HCT116 (cell line): Measurements from ENCODE around the gene OR52B4. TPM values are rescaled to one million over a fixed set of nuclear protein-coding genes. Genes with fewer than 3 reads are reported as not detected.

Source experiments
- ATAC-seq: fragments of 200-7000 bp; cut with Tn5 transposase; 2 replicates; pipeline ENCODE4 v1.9.1; 2020; ENCODE audit warnings: mild to moderate bottlenecking, moderate library complexity
- Bru-seq: library from RNA; stranded (reverse); fragments of 400-500 nt; gene quantifications from one replicate; lab custom pipeline; 2021; lab: Mats Ljungman, UMichigan
- BruChase-seq, 2 experiments: library from RNA; stranded (reverse); fragments of 400-500 nt; gene quantifications; one replicate each; lab custom pipeline; 2021; lab: Mats Ljungman, UMichigan
- BruUV-seq: library from RNA; stranded (reverse); fragments of 400-500 nt; replicated peaks from 2 replicates; lab custom pipeline; 2021; lab: Mats Ljungman, UMichigan
- CTCF ChIA-PET: fragments of 300-600 bp; sonication (Branson Sonifier 250); formaldehyde crosslinking; loops from one replicate; lab custom pipeline; 2021; ENCODE audit warnings: antibody characterized with exemption; lab: Charles Lee
- POLR2A ChIA-PET: fragments of 300-600, 350-600 bp; sonication (Branson Sonifier 250); formaldehyde crosslinking; loops from one replicate; lab custom pipeline; 2021; ENCODE audit warnings: antibody characterized with exemption; lab: Charles Lee
- RAD21 ChIA-PET, 2 experiments: fragments of 300-600 bp; sonication (Branson Sonifier 250); formaldehyde crosslinking; loops; one replicate each; lab custom pipeline; 2023; ENCODE audit warnings: low total read pairs in 2 of 2; ENCODE audit not compliant: uncharacterized antibody in 2 of 2, unreplicated experiment in 2 of 2, low non-redundant PET in 1 of 2; lab: Charles Lee
- DNase-seq: peaks from one replicate; pipeline ENCODE4 v3.0.0-alpha.2; 2010; ENCODE audit warnings: low read depth, low spot score
- H2AFZ ChIP-seq: fragments of 200-600 bp; shearing (Covaris generic), sonication (generic); 2 replicates; pipeline ENCODE4 v1.6.1; 2017; ENCODE audit warnings: low read depth, mixed run types, mixed read lengths, antibody characterized with exemption, low read length; ENCODE audit not compliant: poor library complexity, severe bottlenecking
- H3K27ac ChIP-seq: 2 replicates; pipeline ENCODE4 v1.5.1; 2012; ENCODE audit warnings: low read depth, low read length
- H3K27me3 ChIP-seq: fragments of 200-600 bp; sonication (generic); 2 replicates; pipeline ENCODE4 v1.6.1; 2016; ENCODE audit warnings: mixed run types, low read length, mixed read lengths; ENCODE audit not compliant: insufficient read depth
- H3K36me3 ChIP-seq, 2 experiments: fragments of 200-500 bp in 1 of 2; fragments of 200-600 bp in 1 of 2; sonication (Bioruptor generic) in 1 of 2; sonication (generic) in 1 of 2; 2 replicates each; pipeline versions ENCODE4 v1.5.1 to v1.6.1; 2014 to 2016; ENCODE audit warnings: low read length in 2 of 2, inconsistent platforms in 1 of 2, mixed read lengths in 1 of 2, mixed run types in 1 of 2; ENCODE audit not compliant: insufficient read depth in 2 of 2, control insufficient read depth in 1 of 2
- H3K4me1 ChIP-seq, 2 experiments: fragments of 200-600 bp in 1 of 2; sonication (generic) in 1 of 2; 2 replicates each; pipeline versions ENCODE4 v1.5.1 to v1.6.1; 2012 to 2017; ENCODE audit warnings: low read length in 2 of 2, inconsistent platforms in 1 of 2, mild to moderate bottlenecking in 1 of 2, mixed read lengths in 1 of 2, mixed run types in 1 of 2, moderate library complexity in 1 of 2; ENCODE audit not compliant: insufficient read depth in 2 of 2, control insufficient read depth in 1 of 2
- H3K4me2 ChIP-seq: fragments of 200-600 bp; sonication (generic); 2 replicates; pipeline ENCODE4 v1.6.1; 2017; ENCODE audit warnings: mixed run types, low read length, mixed read lengths
- H3K4me3 ChIP-seq, 2 experiments: fragments of 200-600 bp in 1 of 2; sonication (generic) in 1 of 2; replicated peaks in 1 of 2; 2 replicates each; pipeline ENCODE4 v1.5.1; 2011 to 2016; ENCODE audit warnings: low read length in 2 of 2, control low read depth in 1 of 2, low read depth in 1 of 2, mild to moderate bottlenecking in 1 of 2, mixed read lengths in 1 of 2, mixed run types in 1 of 2
- H3K79me2 ChIP-seq: fragments of 200-600 bp; sonication (generic); 2 replicates; pipeline ENCODE4 v1.6.1; 2017; ENCODE audit warnings: mild to moderate bottlenecking, mixed run types, low read length, moderate library complexity, mixed read lengths; ENCODE audit not compliant: insufficient read depth
- H3K9ac ChIP-seq: fragments of 200-600 bp; sonication (generic); 2 replicates; pipeline ENCODE4 v1.6.1; 2016; ENCODE audit warnings: low read length, mixed read lengths
- H3K9me2 ChIP-seq: fragments of 200-600 bp; sonication (generic), shearing (Covaris generic); 2 replicates; pipeline ENCODE4 v1.6.1; 2017; ENCODE audit warnings: mixed run types, mild to moderate bottlenecking, moderate library complexity; ENCODE audit not compliant: insufficient read depth
- H3K9me3 ChIP-seq, 2 experiments: fragments of 200-500 bp in 1 of 2; fragments of 200-600 bp in 1 of 2; sonication (Bioruptor generic) in 1 of 2; sonication (generic) in 1 of 2; 2 replicates each; pipeline ENCODE4 v1.6.1; 2014 to 2017; ENCODE audit warnings: low read length in 2 of 2, mixed read lengths in 2 of 2, inconsistent platforms in 1 of 2, low read depth in 1 of 2, mild to moderate bottlenecking in 1 of 2, mixed run types in 1 of 2, moderate library complexity in 1 of 2; ENCODE audit not compliant: control insufficient read depth in 1 of 2, insufficient read depth in 1 of 2
- H4K20me1 ChIP-seq: fragments of 200-600 bp; sonication (generic), shearing (Covaris generic); 2 replicates; pipeline ENCODE4 v1.6.1; 2017; ENCODE audit warnings: mixed run types, mild to moderate bottlenecking, moderate library complexity; ENCODE audit not compliant: insufficient read depth
- ATF3 ChIP-seq: IDR thresholded peaks from 2 replicates; pipeline ENCODE4 v1.6.1; 2012
- CEBPB ChIP-seq: IDR thresholded peaks from 2 replicates; pipeline ENCODE4 v1.6.1; 2012; ENCODE audit warnings: low read depth
- EGR1 ChIP-seq: IDR thresholded peaks from 2 replicates; pipeline ENCODE4 v1.6.1; 2012; ENCODE audit warnings: low read depth
- ELF1 ChIP-seq: IDR thresholded peaks from 2 replicates; pipeline ENCODE4 v1.6.1; 2012; ENCODE audit warnings: low read depth, borderline replicate concordance
- EZH2phosphoT487 ChIP-seq: fragments of 200-600 bp; IDR thresholded peaks from 2 replicates; pipeline ENCODE4 v1.6.1; 2018; ENCODE audit warnings: antibody characterized with exemption, borderline replicate concordance
- FOSL1 ChIP-seq: IDR thresholded peaks from 2 replicates; pipeline ENCODE4 v1.6.1; 2012; ENCODE audit warnings: low read depth
- JUND ChIP-seq: IDR thresholded peaks from 2 replicates; pipeline ENCODE4 v1.6.1; 2012
- POLR2A ChIP-seq: IDR thresholded peaks from 2 replicates; pipeline ENCODE4 v1.7.0; 2011; ENCODE audit warnings: borderline replicate concordance; ENCODE audit not compliant: insufficient read depth, insufficient read length; ENCODE audit errors: extremely low read depth
- POLR2AphosphoS5 ChIP-seq: IDR thresholded peaks from 2 replicates; pipeline ENCODE4 v1.6.1; 2011; ENCODE audit warnings: mild to moderate bottlenecking, low read depth, low read length, moderate library complexity
- RAD21 ChIP-seq: IDR thresholded peaks from 2 replicates; pipeline ENCODE4 v1.6.1; 2012; ENCODE audit warnings: low read depth, mild to moderate bottlenecking
- REST ChIP-seq: IDR thresholded peaks from 2 replicates; pipeline ENCODE4 v1.6.1; 2012; ENCODE audit warnings: low read depth
- SP1 ChIP-seq: IDR thresholded peaks from 2 replicates; pipeline ENCODE4 v1.6.1; 2012; ENCODE audit warnings: low read depth
- SRF ChIP-seq: IDR thresholded peaks from 2 replicates; pipeline ENCODE4 v1.6.1; 2012; ENCODE audit warnings: low read depth
- TCF7L2 ChIP-seq: IDR thresholded peaks from 2 replicates; pipeline ENCODE4 v1.7.0; 2011; ENCODE audit warnings: borderline replicate concordance, inconsistent platforms; ENCODE audit not compliant: insufficient read depth, insufficient read length; ENCODE audit errors: extremely low read depth
- YY1 ChIP-seq: IDR thresholded peaks from 2 replicates; pipeline ENCODE4 v1.6.1; 2011; ENCODE audit warnings: low read length, low read depth, moderate library complexity, mild to moderate bottlenecking; ENCODE audit not compliant: insufficient replicate concordance; ENCODE audit errors: extremely low read depth
- ZFX ChIP-seq: fragments of 450-650 bp; IDR thresholded peaks from 2 replicates; pipeline ENCODE4 v1.6.1; 2017
- ZNF274 ChIP-seq: fragments of 200-500 bp; sonication (Bioruptor generic); IDR thresholded peaks from 2 replicates; pipeline ENCODE4 v1.6.1; 2014; ENCODE audit warnings: mild to moderate bottlenecking, low read depth, low read length, inconsistent platforms
- intact Hi-C: fragments of 100-400 bp; cut with micrococcal nuclease; formaldehyde crosslinking; loops from 2 replicates; pipeline ENCODE4 v1.10.0; 2022
- long read RNA-seq: library from polyadenylated mRNA; unstranded; transcript quantifications from one replicate; pipeline ENCODE4 v2.0.0, GENCODE V29; 2021; ENCODE audit not compliant: unreplicated experiment
- polyA plus RNA-seq: library from polyadenylated mRNA; unstranded; fragments of >200 nt; gene quantifications from 2 replicates; pipeline ENCODE4 v1.2.1, GENCODE V29; 2012; ENCODE audit warnings: missing spikeins
- total RNA-seq: library from RNA; stranded (reverse); gene quantifications from one replicate; pipeline ENCODE4 v1.2.1, GENCODE V29; 2021; ENCODE audit not compliant: unreplicated experiment
- TF ChIP-seq, protein P1 (sequence below): IDR thresholded peaks from 2 replicates; pipeline ENCODE4 v1.6.1; 2011; ENCODE audit warnings: mild to moderate bottlenecking, low read length, moderate library complexity; ENCODE audit not compliant: insufficient replicate concordance; ENCODE audit errors: extremely low read depth

Gene OR52B4
- total RNA-seq (not detected), Bru-seq, nascent RNA (not detected), BruChase-seq, experiment 1, labeled RNA remaining after a 6-hour chase (not detected), BruChase-seq, experiment 2, labeled RNA remaining after a 2-hour chase (not detected)
- polyA plus RNA-seq: not detected in 2 replicates
- long read RNA-seq: 0 reads

GRCh38 chr11:4368286-4368685, at the start of gene OR52B4:
Gene OR52B4 (minus strand): TSS chr11:4368386. CDS start chr11:4368295, 91 bp downstream.
- TF ChIP-seq POLR2A: no peak
- TF ChIP-seq, protein P1, sequence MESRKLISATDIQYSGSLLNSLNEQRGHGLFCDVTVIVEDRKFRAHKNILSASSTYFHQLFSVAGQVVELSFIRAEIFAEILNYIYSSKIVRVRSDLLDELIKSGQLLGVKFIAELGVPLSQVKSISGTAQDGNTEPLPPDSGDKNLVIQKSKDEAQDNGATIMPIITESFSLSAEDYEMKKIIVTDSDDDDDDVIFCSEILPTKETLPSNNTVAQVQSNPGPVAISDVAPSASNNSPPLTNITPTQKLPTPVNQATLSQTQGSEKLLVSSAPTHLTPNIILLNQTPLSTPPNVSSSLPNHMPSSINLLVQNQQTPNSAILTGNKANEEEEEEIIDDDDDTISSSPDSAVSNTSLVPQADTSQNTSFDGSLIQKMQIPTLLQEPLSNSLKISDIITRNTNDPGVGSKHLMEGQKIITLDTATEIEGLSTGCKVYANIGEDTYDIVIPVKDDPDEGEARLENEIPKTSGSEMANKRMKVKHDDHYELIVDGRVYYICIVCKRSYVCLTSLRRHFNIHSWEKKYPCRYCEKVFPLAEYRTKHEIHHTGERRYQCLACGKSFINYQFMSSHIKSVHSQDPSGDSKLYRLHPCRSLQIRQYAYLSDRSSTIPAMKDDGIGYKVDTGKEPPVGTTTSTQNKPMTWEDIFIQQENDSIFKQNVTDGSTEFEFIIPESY: no peak
- TF ChIP-seq ATF3: no peak
- TF ChIP-seq EZH2phosphoT487: no peak
- no peak for TF ChIP-seq SP1
- TF ChIP-seq RAD21: no peak
- no peak for TF ChIP-seq POLR2AphosphoS5
- TF ChIP-seq YY1: no peak
- no peak for TF ChIP-seq ELF1
- no peak for TF ChIP-seq JUND
- TF ChIP-seq ZNF274: no peak
- no peak for TF ChIP-seq TCF7L2
- TF ChIP-seq ZFX: no peak
- no peak for TF ChIP-seq SRF
- TF ChIP-seq FOSL1: no peak
- no peak for TF ChIP-seq REST
- TF ChIP-seq EGR1: no peak
- no peak for TF ChIP-seq CEBPB
- no peaks in the 10 kb centered on the region for H3K9me2 ChIP-seq
- RAD21 ChIA-PET: no interaction called here
- H3K36me3 ChIP-seq: no peaks in the 10 kb centered on the region
- DNase-seq (no peak), ATAC-seq (no peak)
- CTCF ChIA-PET: no interaction called here
- H3K27me3 ChIP-seq: peaks cover 13% of the 10 kb centered on the region
- H4K20me1 ChIP-seq: no peaks in the 10 kb centered on the region
- POLR2A ChIA-PET: no interaction called here
- no peaks in the 10 kb centered on the region for H3K79me2 ChIP-seq
- H3K9ac ChIP-seq: no peak within 1 kb of the TSS
- H3K4me2 ChIP-seq: no peak within 1 kb of the TSS
- H2AFZ ChIP-seq: no peak within 1 kb of the TSS
- intact Hi-C loops: no loop called here
- H3K27ac ChIP-seq: no peak within 1 kb of the TSS
- no peak within 1 kb of the TSS for H3K4me3 ChIP-seq
- no TSS peak for BruUV-seq
- H3K9me3 ChIP-seq: no peaks in the 10 kb centered on the region
- H3K4me1 ChIP-seq: no peaks in the 10 kb centered on the region
